Muscle layer of duodenum (tissue), 2 donors: ENCODE results near the gene GRM2.

Experiments used
- H3K27ac ChIP-seq: one replicate; pipeline ENCODE4 v1.7.0; 2013; ENCODE audit warnings: mild to moderate bottlenecking, low read length
- H3K27me3 ChIP-seq: one replicate; pipeline ENCODE4 v1.7.0; 2013; ENCODE audit warnings: low read depth, mild to moderate bottlenecking, control low read depth, low read length
- H3K36me3 ChIP-seq, 2 donors: one replicate each; pipeline ENCODE4 v1.7.0; 2013; ENCODE audit warnings: low read length in 2 of 2, control low read depth in 1 of 2, mild to moderate bottlenecking in 1 of 2; ENCODE audit not compliant: insufficient read depth in 2 of 2, control insufficient read depth in 1 of 2
- H3K4me1 ChIP-seq, 2 donors: one replicate each; pipeline ENCODE4 v1.7.0; 2013; ENCODE audit warnings: low read length in 2 of 2, mild to moderate bottlenecking in 2 of 2, control low read depth in 1 of 2, moderate library complexity in 1 of 2; ENCODE audit not compliant: insufficient read depth in 2 of 2, control insufficient read depth in 1 of 2
- H3K4me3 ChIP-seq, 2 donors: one replicate each; pipeline ENCODE4 v1.7.0; 2013; ENCODE audit warnings: low read length in 2 of 2, low read depth in 1 of 2, mild to moderate bottlenecking in 1 of 2
- H3K9me3 ChIP-seq, 2 donors: one replicate each; pipeline ENCODE4 v1.7.0; 2013; ENCODE audit warnings: low read length in 2 of 2, control low read depth in 1 of 2, mild to moderate bottlenecking in 1 of 2; ENCODE audit not compliant: control insufficient read depth in 1 of 2
- donor health status: healthy.

Gene GRM2

DNA sequence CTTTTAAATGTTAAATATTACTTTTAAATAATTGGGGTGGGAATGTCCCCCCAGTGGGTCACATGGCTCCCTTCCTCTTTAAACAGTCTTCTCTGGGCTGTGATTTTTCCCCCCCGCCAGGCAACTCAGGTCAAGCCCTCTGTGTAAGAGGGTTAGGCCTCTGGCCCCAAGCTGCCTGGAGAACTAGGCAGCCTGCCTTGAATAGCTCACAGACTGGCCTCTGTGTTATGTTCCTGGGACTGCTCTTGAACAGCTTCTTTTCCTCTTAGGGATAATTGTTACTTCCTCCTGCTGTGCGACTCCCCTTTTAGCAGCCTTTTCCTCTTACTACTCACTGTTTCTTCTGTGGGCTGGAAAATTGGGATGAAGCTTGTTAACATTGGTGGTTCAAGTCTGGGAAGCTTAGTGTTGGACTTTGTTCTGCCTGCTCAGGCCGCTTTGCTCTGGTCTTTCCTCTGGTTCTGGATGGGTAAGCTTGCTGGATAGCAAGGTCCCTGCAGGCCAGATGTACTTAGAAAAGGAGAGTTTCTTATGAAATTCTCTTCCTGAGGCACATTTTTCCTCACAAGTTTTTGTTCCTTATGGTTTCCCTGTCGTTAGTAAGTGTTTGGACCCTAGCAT lies 33.6 kb upstream of the GRM2 start:
- Histone ChIP-seq H3K9me3 (no peaks in the 10 kb centered on the region), H3K4me3 (no peak overlapping the region), H3K27me3 (no peaks in the 10 kb centered on the region), H3K27ac (no peak overlapping the region), H3K36me3 (peaks cover 5 to 31% of the 10 kb centered on the region in 2 donors), H3K4me1 (peaks cover 15 to 32% of the 10 kb centered on the region in 2 donors)

DNA sequence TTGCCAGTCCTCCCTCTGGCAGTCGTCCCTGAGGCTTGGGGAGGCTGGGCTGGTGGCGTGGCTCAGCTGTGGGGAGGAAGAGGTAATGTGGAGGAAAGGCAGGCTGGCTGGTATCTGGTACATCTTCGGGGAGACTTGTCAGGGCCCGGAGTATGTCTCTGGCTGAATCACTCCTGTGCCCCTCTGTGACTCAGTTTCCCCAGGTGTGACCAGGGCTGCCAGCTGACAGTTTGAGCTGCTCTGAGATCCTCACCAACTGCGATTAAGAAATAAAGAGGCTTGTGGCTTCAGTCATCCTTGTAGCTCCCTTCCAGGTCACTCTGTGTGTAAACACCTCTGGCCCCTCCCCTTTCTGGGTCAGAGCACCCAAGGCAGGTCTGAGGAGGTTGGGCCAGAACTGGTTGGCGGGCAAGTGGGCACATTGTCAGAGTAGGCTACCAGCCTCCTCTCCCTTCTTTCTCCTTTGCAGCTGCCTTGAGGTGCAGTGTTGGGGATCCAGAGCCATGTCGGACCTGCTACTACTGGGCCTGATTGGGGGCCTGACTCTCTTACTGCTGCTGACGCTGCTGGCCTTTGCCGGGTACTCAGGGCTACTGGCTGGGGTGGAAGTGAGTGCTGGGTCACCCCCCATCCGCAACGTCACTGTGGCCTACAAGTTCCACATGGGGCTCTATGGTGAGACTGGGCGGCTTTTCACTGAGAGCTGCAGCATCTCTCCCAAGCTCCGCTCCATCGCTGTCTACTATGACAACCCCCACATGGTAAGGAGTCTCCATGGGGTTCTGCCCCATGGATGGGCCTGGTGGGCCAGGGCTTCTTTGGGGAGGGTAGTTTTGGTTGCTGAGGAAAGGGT lies 32.8 kb upstream of the GRM2 start:
- Histone ChIP-seq H3K27me3 (no peaks in the 10 kb centered on the region), H3K4me3 (no peak overlapping the region), H3K27ac (no peak overlapping the region), H3K36me3 (peaks cover 5 to 37% of the 10 kb centered on the region in 2 donors), H3K9me3 (no peaks in the 10 kb centered on the region), H3K4me1 (peaks cover 15 to 32% of the 10 kb centered on the region in 2 donors)

GRCh38 chr3:51675201-51675611 lies 31.7 kb upstream of the GRM2 start:
- Histone ChIP-seq H3K36me3 (peaks cover 5 to 37% of the 10 kb centered on the region in 2 donors), H3K27me3 (no peaks in the 10 kb centered on the region), H3K4me3 (no peak overlapping the region), H3K27ac (no peak overlapping the region), H3K9me3 (no peaks in the 10 kb centered on the region), H3K4me1 (peaks cover 14 to 22% of the 10 kb centered on the region in 2 donors)

- Histone ChIP-seq H3K4me1 (peaks cover 9 to 21% of the 10 kb centered on the region in 2 donors), H3K27ac (no peak overlapping the region), H3K36me3 (peaks cover 5 to 37% of the 10 kb centered on the region in 2 donors), H3K4me3 (no peak overlapping the region), H3K9me3 (no peaks in the 10 kb centered on the region), H3K27me3 (no peaks in the 10 kb centered on the region)
These were observed 30.7 kb upstream of the GRM2 start for GRCh38 chr3:51676102-51676640.

- Histone ChIP-seq H3K27ac (no peak overlapping the region), H3K36me3 (peaks cover 5 to 37% of the 10 kb centered on the region in 2 donors), H3K4me3 (no peak overlapping the region), H3K9me3 (no peaks in the 10 kb centered on the region), H3K4me1 (peaks cover 15 to 27% of the 10 kb centered on the region in 2 donors), H3K27me3 (no peaks in the 10 kb centered on the region)
These were observed 29.5 kb upstream of the GRM2 start for GRCh38 chr3:51677358-51677757.

DNA sequence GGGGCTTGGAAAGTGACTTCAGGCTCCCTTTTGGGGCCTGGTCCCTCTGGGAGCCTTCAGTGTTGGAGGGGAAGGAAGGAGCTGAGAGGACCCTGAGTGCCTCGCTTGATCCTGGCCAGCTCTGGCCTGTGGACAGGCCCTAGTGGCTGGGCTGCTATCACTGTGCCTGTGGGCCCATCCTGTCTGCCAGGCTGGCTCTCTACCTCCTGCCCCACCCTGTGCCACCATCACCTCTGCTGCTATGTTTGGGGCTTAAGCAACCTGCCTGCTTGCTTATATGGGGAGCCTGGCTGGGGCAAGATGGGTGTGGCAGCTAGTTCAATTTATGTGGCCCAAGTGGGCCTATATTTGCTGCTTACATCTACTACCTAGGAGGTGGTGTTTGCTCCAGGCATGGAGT lies 28.7 kb upstream of the GRM2 start:
- H3K4me1 ChIP-seq: peaks cover 10 to 22% of the 10 kb centered on the region in 2 donors
- H3K9me3 ChIP-seq: no peaks in the 10 kb centered on the region
- peaks cover 5 to 37% of the 10 kb centered on the region in 2 donors for H3K36me3 ChIP-seq
- no peak overlapping the region for H3K27ac ChIP-seq
- no peak overlapping the region for H3K4me3 ChIP-seq
- H3K27me3 ChIP-seq: no peaks in the 10 kb centered on the region

DNA sequence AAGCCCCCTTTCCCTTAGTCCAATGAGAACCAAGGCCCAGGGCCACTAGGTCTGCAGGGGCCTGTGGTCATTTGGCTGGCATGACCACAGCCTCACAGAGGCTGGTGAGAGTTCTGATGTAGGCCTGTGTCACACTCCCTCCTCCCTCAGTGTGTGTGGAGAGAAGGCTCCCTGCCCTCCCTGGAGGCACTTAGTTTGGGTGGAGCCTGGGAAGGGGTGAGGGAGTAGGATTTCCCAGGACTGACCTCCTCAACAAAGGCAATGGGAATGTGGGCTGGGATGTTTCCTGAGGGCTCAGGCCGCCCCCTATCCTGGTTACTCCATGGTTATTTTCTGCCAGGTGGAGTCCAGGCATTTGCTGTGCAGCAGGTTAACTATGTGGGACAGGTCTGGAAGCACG lies 28.2 kb upstream of the GRM2 start:
- no peak overlapping the region for H3K4me3 ChIP-seq
- peaks cover 10 to 22% of the 10 kb centered on the region in 2 donors for H3K4me1 ChIP-seq
- H3K9me3 ChIP-seq: no peaks in the 10 kb centered on the region
- H3K27ac ChIP-seq: no peak overlapping the region
- no peaks in the 10 kb centered on the region for H3K27me3 ChIP-seq
- H3K36me3 ChIP-seq: peaks cover 5 to 37% of the 10 kb centered on the region in 2 donors

GRCh38 chr3:51679318-51679717 lies 27.6 kb upstream of the GRM2 start:
- Histone ChIP-seq H3K27me3 (no peaks in the 10 kb centered on the region), H3K27ac (no peak overlapping the region), H3K4me3 (no peak overlapping the region), H3K36me3 (peaks cover 6 to 35% of the 10 kb centered on the region in 2 donors), H3K4me1 (peaks cover 10 to 22% of the 10 kb centered on the region in 2 donors), H3K9me3 (no peaks in the 10 kb centered on the region)

DNA sequence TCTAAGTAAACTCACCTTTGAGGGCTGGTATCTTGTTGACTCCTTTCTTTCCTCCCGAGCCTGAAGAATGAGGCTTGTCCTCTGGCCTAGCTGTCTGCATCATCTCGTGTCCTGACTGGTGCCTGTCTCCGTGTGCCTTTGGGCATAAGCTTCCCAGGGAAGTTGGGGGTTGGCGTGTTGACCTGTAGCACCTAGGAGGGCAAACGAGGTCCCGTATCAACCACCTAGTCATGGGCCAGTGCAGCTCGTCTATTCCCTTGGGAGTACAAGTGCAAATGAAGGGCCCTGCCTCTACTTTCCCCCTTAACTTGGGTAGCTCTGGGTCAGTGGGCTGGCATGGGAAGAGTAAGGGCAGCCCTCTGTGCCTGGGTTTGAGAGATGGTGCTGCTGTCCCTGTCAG lies 27.1 kb upstream of the GRM2 start:
- Histone ChIP-seq H3K4me1 (peaks cover 10 to 22% of the 10 kb centered on the region in 2 donors), H3K36me3 (peaks cover 11 to 35% of the 10 kb centered on the region in 2 donors), H3K4me3 (no peak overlapping the region), H3K27me3 (no peaks in the 10 kb centered on the region), H3K9me3 (no peaks in the 10 kb centered on the region), H3K27ac (no peak overlapping the region)

GRCh38 chr3:51680196-51680595 lies 26.7 kb upstream of the GRM2 start:
- no peak overlapping the region for H3K4me3 ChIP-seq
- no peak overlapping the region for H3K27ac ChIP-seq
- H3K4me1 ChIP-seq: peaks cover 10 to 22% of the 10 kb centered on the region in 2 donors
- H3K36me3 ChIP-seq: peaks cover 15 to 38% of the 10 kb centered on the region in 2 donors
- H3K27me3 ChIP-seq: no peaks in the 10 kb centered on the region
- no peaks in the 10 kb centered on the region for H3K9me3 ChIP-seq

GRCh38 chr3:51680663-51681230 lies 26.1 kb upstream of the GRM2 start:
- Histone ChIP-seq H3K4me3 (no peak overlapping the region), H3K9me3 (no peaks in the 10 kb centered on the region), H3K4me1 (peaks cover 10 to 22% of the 10 kb centered on the region in 2 donors), H3K36me3 (peaks cover 11 to 38% of the 10 kb centered on the region in 2 donors), H3K27ac (no peak overlapping the region), H3K27me3 (no peaks in the 10 kb centered on the region)
